ENCODE results near the gene RANBP3L. TPM values are rescaled to one million over a fixed set of nuclear protein-coding genes. Genes with fewer than 3 reads are reported as not detected.

The RANBP3L gene
- total and polyA plus RNA-seq, 9 of the 15 experiments (the other 6 are each of a cell fraction or from before 2014, with no cell fraction given): 0.01 to 0.06 TPM; not detected in 7

DNA sequence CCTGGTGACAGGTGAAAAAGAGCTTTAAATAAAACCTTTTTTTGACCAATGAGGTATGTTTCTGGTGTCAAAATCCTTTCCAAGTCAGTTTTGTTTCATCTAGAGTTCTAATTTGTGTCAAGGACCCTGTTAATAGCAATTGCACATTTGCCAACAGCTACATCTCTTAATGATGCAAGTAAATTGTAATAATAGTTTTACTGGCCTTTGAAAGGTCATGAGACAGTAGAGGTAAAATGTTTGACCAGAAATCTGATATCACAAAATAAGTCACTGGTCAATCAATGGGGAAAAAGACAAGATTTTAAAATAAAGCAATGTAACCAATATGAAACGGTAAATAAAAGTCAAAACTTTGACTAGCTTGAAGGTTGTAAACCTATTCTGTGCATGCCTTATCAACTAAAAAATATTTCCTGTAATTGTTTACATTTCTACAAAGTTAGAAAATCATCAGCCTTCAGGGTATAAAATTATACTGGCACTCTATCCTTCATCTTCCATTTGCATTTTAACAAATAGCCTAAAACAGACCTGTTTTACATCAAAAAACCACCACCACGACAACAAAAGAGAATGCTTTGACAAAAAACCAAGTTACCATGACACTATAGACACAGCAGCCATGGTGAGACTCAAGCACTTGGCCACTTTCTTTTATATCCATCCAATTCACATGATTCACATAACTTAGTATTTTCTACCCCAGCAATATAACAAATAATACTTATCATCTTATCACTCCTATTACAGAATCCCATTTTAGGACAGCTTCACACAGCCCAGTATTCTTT lies 63.0 kb downstream of the RANBP3L start:
- BruUV-seq (replicated peaks): no TSS peak

More for the DNA sequence above, 63.0 kb downstream of the RANBP3L start:
- no peak overlapping the region for H3K4me2 ChIP-seq (ENCODE audit: insufficient read depth, low read length)
- H3K4me3 ChIP-seq: no peak overlapping the region
- peaks cover 20 to 39% of the 10 kb centered on the region in 2 experiments for H3K4me1 ChIP-seq (replicated peaks in 1 of 2; ENCODE audit: control insufficient read depth in 2 of 2, insufficient read depth in 2 of 2, low read length in 2 of 2)
- no peak overlapping the region for H2AFZ ChIP-seq (ENCODE audit: low read depth, low read length)
- in situ Hi-C loops (cut with MboI): no loop called here
- peaks cover 69% of the 10 kb centered on the region for H3K79me2 ChIP-seq (ENCODE audit: control insufficient read depth, insufficient read depth, low read length)
- H3K27me3 ChIP-seq (ENCODE audit: control insufficient read depth in 2 of 2, insufficient read depth in 2 of 2, low read length in 2 of 2): no peaks in the 10 kb centered on the region
- WGBS (ENCODE audit: insufficient coverage, low coverage, missing lambda C conversion rate): 28% methylated on average over 2 of the region's 2 CpGs
- H3K9me1 ChIP-seq (ENCODE audit: control insufficient read depth, insufficient read depth, low read length): no peaks in the 10 kb centered on the region
- 0 out of 3 replicates have a peak, but pooled peaks cover 3% of the 10 kb centered on the region for H3K36me3 ChIP-seq (ENCODE audit: control insufficient read depth, insufficient read depth, low read length)
- no peak for DNase-seq (ENCODE audit: extremely low read depth in 1 of 4, low spot score in 3 of 4)
- intact Hi-C loops (cut with micrococcal nuclease): loop anchor here (10.0 kb wide), 1 partner anchor 636 kb away; the partner anchor contains the start of gene NIPBL
- peak overlapping the region in 1 of 2 experiments; percentile 97; a peak in 1 of 4 replicates for H3K9ac ChIP-seq (ENCODE audit: insufficient read depth in 1 of 2, low read depth in 2 of 2, low read length in 2 of 2)
- POLR2A ChIA-PET: interaction anchor here (0.7 to 9.0 kb wide), 5 partner anchors 9 to 536 kb away, joined by 3 to 71 read pairs (median 3); no protein-coding TSS in a partner anchor
- no peak for FAIRE-seq
- CTCF ChIA-PET (ENCODE audit: low intra/inter-chr PET ratio): no interaction called here
- ATAC-seq: no peak
- H3K27ac ChIP-seq (ENCODE audit: extremely low read depth, low read depth, low read length): peak overlapping the region; percentile 99; the same call in 2 of the 3 replicates
- peaks cover 6% of the 10 kb centered on the region; the same call in 1 of the 2 replicates for H3K9me3 ChIP-seq (replicated peaks; ENCODE audit: control insufficient read depth, insufficient read depth, low read depth, low read length)
- TF ChIP-seq MYC (IDR thresholded peaks at IDR 0.05; ENCODE audit: low read depth, low read length) (0 out of 2 replicates have a peak, but pooled peaks have one; percentile 24), MYC (CRISPR knock-in tag; IDR thresholded peaks at IDR 0.05; ENCODE audit: borderline replicate concordance, low read depth) (no peak), JUND (IDR thresholded peaks at IDR 0.05; ENCODE audit: borderline replicate concordance, low read depth, low read length) (no peak), JUND (tag; IDR thresholded peaks at IDR 0.05; ENCODE audit: borderline replicate concordance, low read depth, low read length) (no peak)
- TF ChIP-seq, protein P1, sequence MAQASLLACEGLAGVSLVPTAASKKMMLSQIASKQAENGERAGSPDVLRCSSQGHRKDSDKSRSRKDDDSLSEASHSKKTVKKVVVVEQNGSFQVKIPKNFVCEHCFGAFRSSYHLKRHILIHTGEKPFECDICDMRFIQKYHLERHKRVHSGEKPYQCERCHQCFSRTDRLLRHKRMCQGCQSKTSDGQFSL (CRISPR knock-in tag; IDR thresholded peaks at IDR 0.05): no peak
- TF ChIP-seq, protein P1 (tag; IDR thresholded peaks at IDR 0.05): 0 out of 4 replicates have a peak, but pooled peaks of 1 of the 2 experiments have one; percentile 7
- H4K20me1 ChIP-seq (replicated peaks; ENCODE audit: control insufficient read depth, insufficient read depth, low read length): no peaks in the 10 kb centered on the region

All from K562 (cell line).